ENCODE measurements around the gene MARCKS.
A peak's percentile ranks its signal among the peaks of the same experiment; 100 is the strongest.

Gene MARCKS

GRCh38 chr6:113858480-113859348, 1.6 kb downstream of the MARCKS start:
- no peaks in the 10 kb centered on the region for H3K27me3 Mint-ChIP-seq
- peak overlapping the region; percentile 79 for H3K4me3 Mint-ChIP-seq
- peaks cover 5% of the 10 kb centered on the region for H3K36me3 Mint-ChIP-seq
- H3K27ac Mint-ChIP-seq, result no peak overlapping the region
- no peaks in the 10 kb centered on the region for H3K9me3 Mint-ChIP-seq
- ATAC-seq (ENCODE audit: low read depth) (peak; percentile 70), DNase-seq (ENCODE audit: low spot score in 2 of 2) (peak; percentile 96 to 98)
- H3K4me1 Mint-ChIP-seq, result peaks cover 9% of the 10 kb centered on the region

GRCh38 chr6:113859349-113860180, 2.4 kb downstream of the MARCKS start:
- H3K9me3 Mint-ChIP-seq, result no peaks in the 10 kb centered on the region
- no peak overlapping the region for H3K27ac Mint-ChIP-seq
- no peaks in the 10 kb centered on the region for H3K27me3 Mint-ChIP-seq
- H3K36me3 Mint-ChIP-seq, result peaks cover 5% of the 10 kb centered on the region
- peak in 1 of 2 donors; percentile 12 for DNase-seq (ENCODE audit: low spot score in 2 of 2)
- ATAC-seq (ENCODE audit: low read depth), result no peak
- peak overlapping the region; percentile 79 for H3K4me3 Mint-ChIP-seq
- peaks cover 8% of the 10 kb centered on the region for H3K4me1 Mint-ChIP-seq

- Mint-ChIP-seq H3K27me3 (no peaks in the 10 kb centered on the region), H3K9me3 (no peaks in the 10 kb centered on the region), H3K4me1 (peaks cover 7% of the 10 kb centered on the region), H3K36me3 (peaks cover 5% of the 10 kb centered on the region), H3K4me3 (peak overlapping the region; percentile 77), H3K27ac (peak overlapping the region; percentile 91)
- ATAC-seq (ENCODE audit: low read depth) (no peak), DNase-seq (ENCODE audit: low spot score in 2 of 2) (peak in 1 of 2 donors; percentile 10)
These were observed 3.2 kb downstream of the MARCKS start for GRCh38 chr6:113860181-113860955.

GRCh38 chr6:113862112-113862511, 5.0 kb downstream of the MARCKS start:
- Mint-ChIP-seq H3K4me1 (peaks cover 8% of the 10 kb centered on the region), H3K27ac (peak overlapping the region; percentile 58), H3K27me3 (no peaks in the 10 kb centered on the region), H3K4me3 (no peak overlapping the region), H3K9me3 (no peaks in the 10 kb centered on the region), H3K36me3 (peaks cover 5% of the 10 kb centered on the region)
- no peak for ATAC-seq (ENCODE audit: low read depth)
- DNase-seq (ENCODE audit: low spot score in 2 of 2), result no peak

GRCh38 chr6:113870917-113871316, 13.8 kb downstream of the MARCKS start:
- no peak overlapping the region for H3K4me3 Mint-ChIP-seq
- ATAC-seq (ENCODE audit: low read depth) (no peak), DNase-seq (ENCODE audit: low spot score in 2 of 2) (no peak)
- no peaks in the 10 kb centered on the region for H3K27me3 Mint-ChIP-seq
- H3K4me1 Mint-ChIP-seq, result peaks cover 12% of the 10 kb centered on the region
- no peaks in the 10 kb centered on the region for H3K36me3 Mint-ChIP-seq
- no peak overlapping the region for H3K27ac Mint-ChIP-seq
- H3K9me3 Mint-ChIP-seq, result no peaks in the 10 kb centered on the region

GRCh38 chr6:113871975-113872374, 14.8 kb downstream of the MARCKS start:
- Mint-ChIP-seq H3K36me3 (no peaks in the 10 kb centered on the region), H3K4me1 (peaks cover 10% of the 10 kb centered on the region), H3K9me3 (no peaks in the 10 kb centered on the region), H3K27ac (no peak overlapping the region), H3K27me3 (no peaks in the 10 kb centered on the region), H3K4me3 (no peak overlapping the region)
- DNase-seq (ENCODE audit: low spot score in 2 of 2) (no peak), ATAC-seq (ENCODE audit: low read depth) (no peak)

- DNase-seq (ENCODE audit: low spot score in 2 of 2) (peak; percentile 57 to 61), ATAC-seq (ENCODE audit: low read depth) (peak; percentile 99)
- H3K36me3 Mint-ChIP-seq, result no peaks in the 10 kb centered on the region
- peaks cover 10% of the 10 kb centered on the region for H3K4me1 Mint-ChIP-seq
- H3K27me3 Mint-ChIP-seq, result no peaks in the 10 kb centered on the region
- no peaks in the 10 kb centered on the region for H3K9me3 Mint-ChIP-seq
- H3K4me3 Mint-ChIP-seq, result peak overlapping the region; percentile 87
- peak overlapping the region; percentile 87 for H3K27ac Mint-ChIP-seq
These were observed 16.0 kb downstream of the MARCKS start for GRCh38 chr6:113873043-113873667.

GRCh38 chr6:113875470-113875869, 18.3 kb downstream of the MARCKS start:
- no peak overlapping the region for H3K27ac Mint-ChIP-seq

GRCh38 chr6:113876695-113877094, 19.6 kb downstream of the MARCKS start:
- Mint-ChIP-seq H3K9me3 (no peaks in the 10 kb centered on the region), H3K27ac (no peak overlapping the region), H3K4me1 (peaks cover 13% of the 10 kb centered on the region), H3K36me3 (no peaks in the 10 kb centered on the region), H3K4me3 (no peak overlapping the region), H3K27me3 (no peaks in the 10 kb centered on the region)
- ATAC-seq (ENCODE audit: low read depth), result no peak
- no peak for DNase-seq (ENCODE audit: low spot score in 2 of 2)

More at GRCh38 chr6:113875470-113875869, 18.3 kb downstream of the MARCKS start:
- Mint-ChIP-seq H3K36me3 (no peaks in the 10 kb centered on the region), H3K27me3 (no peaks in the 10 kb centered on the region), H3K4me1 (peaks cover 13% of the 10 kb centered on the region), H3K4me3 (no peak overlapping the region), H3K9me3 (no peaks in the 10 kb centered on the region)
- no peak for DNase-seq (ENCODE audit: low spot score in 2 of 2)
- no peak for ATAC-seq (ENCODE audit: low read depth)

GRCh38 chr6:113879186-113880096, 22.3 kb downstream of the MARCKS start:
- Mint-ChIP-seq H3K4me3 (no peak overlapping the region), H3K27ac (no peak overlapping the region), H3K36me3 (no peaks in the 10 kb centered on the region), H3K9me3 (no peaks in the 10 kb centered on the region), H3K4me1 (peaks cover 2% of the 10 kb centered on the region), H3K27me3 (no peaks in the 10 kb centered on the region)
- ATAC-seq (ENCODE audit: low read depth) (peak; percentile 100), DNase-seq (ENCODE audit: low spot score in 2 of 2) (peak; percentile 27 to 44)

GRCh38 chr6:113881478-113881980, 24.4 kb downstream of the MARCKS start:
- no peaks in the 10 kb centered on the region for H3K9me3 Mint-ChIP-seq
- no peak for ATAC-seq (ENCODE audit: low read depth)
- no peaks in the 10 kb centered on the region for H3K27me3 Mint-ChIP-seq
- H3K4me3 Mint-ChIP-seq, result no peak overlapping the region
- H3K4me1 Mint-ChIP-seq, result peaks cover 2% of the 10 kb centered on the region
- H3K36me3 Mint-ChIP-seq, result no peaks in the 10 kb centered on the region
- no peak for DNase-seq (ENCODE audit: low spot score in 2 of 2)
- H3K27ac Mint-ChIP-seq, result peak overlapping the region; percentile 1

GRCh38 chr6:113882336-113883022, 25.3 kb downstream of the MARCKS start:
- no peaks in the 10 kb centered on the region for H3K9me3 Mint-ChIP-seq

More at GRCh38 chr6:113882336-113883022, 25.3 kb downstream of the MARCKS start:
- Mint-ChIP-seq H3K4me3 (no peak overlapping the region), H3K27me3 (no peaks in the 10 kb centered on the region), H3K4me1 (peaks cover 2% of the 10 kb centered on the region), H3K36me3 (no peaks in the 10 kb centered on the region), H3K27ac (no peak overlapping the region)
- no peak for DNase-seq (ENCODE audit: low spot score in 2 of 2)
- ATAC-seq (ENCODE audit: low read depth), result no peak

Measured in memory B cell (primary cell).